Measurements from ENCODE around the gene KANK3. TPM values are rescaled to one million over a fixed set of nuclear protein-coding genes. Genes with fewer than 3 reads are reported as not detected.

The KANK3 gene
- total and polyA plus RNA-seq, 12 donors = 10.2 to 34.0 (median 17.3) TPM

- H3K9me3 ChIP-seq = no peaks in the 10 kb centered on the region
- WGBS, 2 donors = 30% methylated on average over 27 of the region's 27 CpGs
- peak overlapping the region in 2 of 10 donors; percentile 7 for H3K4me3 ChIP-seq
- no peak for TF ChIP-seq CTCF (IDR thresholded peaks at IDR 0.05)
- intact Hi-C loops (cut with DNase I) = no loop called here
- H3K36me3 ChIP-seq = peaks cover 0 to 27% (median 0%) of the 10 kb centered on the region in 9 donors
- peaks cover 14 to 71% (median 37%) of the 10 kb centered on the region in 9 donors for H3K4me1 ChIP-seq
- H3K27me3 ChIP-seq = peaks cover 0 to 61% (median 24%) of the 10 kb centered on the region in 7 donors
- peak overlapping the region in 7 of 10 donors; percentile 6 to 64 (median 25) for H3K27ac ChIP-seq
- ATAC-seq (no peak), DNase-seq (no peak)
Observed at GRCh38 chr19:8336072-8336569, 6.9 kb downstream of the KANK3 start.

- Histone ChIP-seq H3K27me3 (peaks cover 0 to 57% (median 24%) of the 10 kb centered on the region in 7 donors), H3K4me1 (peaks cover 14 to 66% (median 36%) of the 10 kb centered on the region in 9 donors), H3K27ac (peak overlapping the region in 7 of 10 donors; percentile 6 to 64 (median 25)), H3K36me3 (peaks cover 0 to 27% (median 0%) of the 10 kb centered on the region in 9 donors), H3K9me3 (no peaks in the 10 kb centered on the region), H3K4me3 (peak overlapping the region in 6 of 10 donors; percentile 10 to 43 (median 34))
- intact Hi-C loops (cut with DNase I) = no loop called here
- ATAC-seq (peak in 1 of 8 donors; percentile 2), DNase-seq (no peak)
- peak in 3 of 9 donors; percentile 7 to 19 (median 18) for TF ChIP-seq CTCF (IDR thresholded peaks at IDR 0.05)
- WGBS, 2 donors = 13 to 24% methylated on average over 79 of the region's 79 CpGs
Observed at GRCh38 chr19:8335343-8336071, 7.6 kb downstream of the KANK3 start.

GRCh38 chr19:8334458-8335342 lies 8.4 kb downstream of the KANK3 start:
- peaks cover 0 to 33% (median 0%) of the 10 kb centered on the region in 9 donors for H3K36me3 ChIP-seq
- TF ChIP-seq CTCF (IDR thresholded peaks at IDR 0.05) = no peak
- peaks cover 0 to 56% (median 24%) of the 10 kb centered on the region in 7 donors for H3K27me3 ChIP-seq
- DNase-seq = peak in 1 of 2 donors; percentile 52
- 18 to 22% methylated on average over 89 to 117 of the region's 117 CpGs for WGBS, 2 donors
- H3K4me1 ChIP-seq = peaks cover 14 to 59% (median 34%) of the 10 kb centered on the region in 9 donors
- H3K27ac ChIP-seq = peak overlapping the region in 6 of 10 donors; percentile 11 to 77 (median 58)
- no peaks in the 10 kb centered on the region for H3K9me3 ChIP-seq
- peak in 7 of 8 donors; percentile 12 to 74 (median 45) for ATAC-seq
- peak overlapping the region in 8 of 10 donors; percentile 10 to 43 (median 31) for H3K4me3 ChIP-seq
- intact Hi-C loops (cut with DNase I) = no loop called here

Data from heart right ventricle (tissue), 16 donors.